GM21786 (cell line): ENCODE data around the gene KIR3DL3.
"Not testable (repeated sequence)": the region's sequence is repeated elsewhere in the genome, so short reads cannot be mapped to it uniquely, and the experiment has no call there.

Experiments used
- ATAC-seq: cut with Tn5 transposase; IDR thresholded peaks from one replicate; pipeline ENCODE4 v1.9.1; 2021; ENCODE audit not compliant: unreplicated experiment

Gene KIR3DL3

GRCh38 chr19:54775830-54776229, 51.6 kb downstream of the KIR3DL3 start:
- ATAC-seq = not testable (repeated sequence)

GRCh38 chr19:54777851-54778250, 53.6 kb downstream of the KIR3DL3 start:
- not testable (repeated sequence) for ATAC-seq

- ATAC-seq = not testable (repeated sequence)
These were observed 54.7 kb downstream of the KIR3DL3 start for GRCh38 chr19:54778896-54779295.

- not testable (repeated sequence) for ATAC-seq
These were observed 58.7 kb downstream of the KIR3DL3 start for GRCh38 chr19:54782916-54783315.
